ENCODE results near the gene MAML3.

The MAML3 gene

DNA sequence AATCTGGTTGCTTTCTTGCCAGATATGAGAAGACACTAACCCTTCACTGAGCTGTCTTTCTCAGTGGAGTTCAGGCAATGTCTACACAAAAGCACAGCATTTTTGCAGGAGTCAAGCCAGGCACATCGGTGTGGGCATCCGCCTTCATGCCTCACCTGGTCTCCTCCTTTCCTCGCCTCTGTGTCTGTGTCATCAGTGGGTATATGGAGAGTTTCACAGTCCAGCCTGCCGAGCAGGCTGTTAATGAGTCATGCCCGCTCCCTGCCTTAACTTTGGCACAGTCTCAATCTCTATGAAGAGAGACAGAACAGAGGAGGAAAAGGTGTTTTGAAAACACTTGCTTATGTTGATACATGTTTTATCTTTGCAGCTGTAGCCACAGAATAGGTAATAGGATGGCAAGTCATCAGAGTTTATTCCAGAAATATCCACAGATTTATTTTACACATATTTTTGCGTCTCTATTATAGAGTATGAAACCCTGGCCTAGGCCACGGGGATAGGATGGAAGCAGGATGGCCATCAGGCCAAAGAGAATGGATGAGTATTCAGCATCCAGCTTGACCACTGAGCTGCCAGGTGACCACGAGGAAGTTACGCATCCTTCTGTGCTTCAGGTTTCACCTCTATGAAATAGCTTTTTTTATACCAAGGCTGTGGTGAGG lies 32.8 kb upstream of the MAML3 start:
- TF ChIP-seq POLR2AphosphoS5 (IDR thresholded peaks at IDR 0.05; ENCODE audit: low read depth) (no peak), SPI1 (IDR thresholded peaks at IDR 0.05; ENCODE audit: borderline replicate concordance, low read depth) (no peak), CTCF (IDR thresholded peaks at IDR 0.05; ENCODE audit: insufficient read depth, low read length) (no peak), GABPA (IDR thresholded peaks at IDR 0.05; ENCODE audit: low read depth) (no peak)
- TF ChIP-seq, protein P1, sequence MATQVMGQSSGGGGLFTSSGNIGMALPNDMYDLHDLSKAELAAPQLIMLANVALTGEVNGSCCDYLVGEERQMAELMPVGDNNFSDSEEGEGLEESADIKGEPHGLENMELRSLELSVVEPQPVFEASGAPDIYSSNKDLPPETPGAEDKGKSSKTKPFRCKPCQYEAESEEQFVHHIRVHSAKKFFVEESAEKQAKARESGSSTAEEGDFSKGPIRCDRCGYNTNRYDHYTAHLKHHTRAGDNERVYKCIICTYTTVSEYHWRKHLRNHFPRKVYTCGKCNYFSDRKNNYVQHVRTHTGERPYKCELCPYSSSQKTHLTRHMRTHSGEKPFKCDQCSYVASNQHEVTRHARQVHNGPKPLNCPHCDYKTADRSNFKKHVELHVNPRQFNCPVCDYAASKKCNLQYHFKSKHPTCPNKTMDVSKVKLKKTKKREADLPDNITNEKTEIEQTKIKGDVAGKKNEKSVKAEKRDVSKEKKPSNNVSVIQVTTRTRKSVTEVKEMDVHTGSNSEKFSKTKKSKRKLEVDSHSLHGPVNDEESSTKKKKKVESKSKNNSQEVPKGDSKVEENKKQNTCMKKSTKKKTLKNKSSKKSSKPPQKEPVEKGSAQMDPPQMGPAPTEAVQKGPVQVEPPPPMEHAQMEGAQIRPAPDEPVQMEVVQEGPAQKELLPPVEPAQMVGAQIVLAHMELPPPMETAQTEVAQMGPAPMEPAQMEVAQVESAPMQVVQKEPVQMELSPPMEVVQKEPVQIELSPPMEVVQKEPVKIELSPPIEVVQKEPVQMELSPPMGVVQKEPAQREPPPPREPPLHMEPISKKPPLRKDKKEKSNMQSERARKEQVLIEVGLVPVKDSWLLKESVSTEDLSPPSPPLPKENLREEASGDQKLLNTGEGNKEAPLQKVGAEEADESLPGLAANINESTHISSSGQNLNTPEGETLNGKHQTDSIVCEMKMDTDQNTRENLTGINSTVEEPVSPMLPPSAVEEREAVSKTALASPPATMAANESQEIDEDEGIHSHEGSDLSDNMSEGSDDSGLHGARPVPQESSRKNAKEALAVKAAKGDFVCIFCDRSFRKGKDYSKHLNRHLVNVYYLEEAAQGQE (IDR thresholded peaks at IDR 0.05; ENCODE audit: insufficient replicate concordance, low read depth): no peak
- Histone ChIP-seq H3K4me3 (replicated peaks; ENCODE audit: insufficient read depth, low read length) (no peak overlapping the region), H3K27me3 (ENCODE audit: insufficient read depth, poor library complexity, severe bottlenecking) (no peaks in the 10 kb centered on the region), H3K27ac (replicated peaks) (no peak overlapping the region)
- DNase-seq (ENCODE audit: low read depth in 1 of 2, low spot score in 1 of 2): no peak

DNA sequence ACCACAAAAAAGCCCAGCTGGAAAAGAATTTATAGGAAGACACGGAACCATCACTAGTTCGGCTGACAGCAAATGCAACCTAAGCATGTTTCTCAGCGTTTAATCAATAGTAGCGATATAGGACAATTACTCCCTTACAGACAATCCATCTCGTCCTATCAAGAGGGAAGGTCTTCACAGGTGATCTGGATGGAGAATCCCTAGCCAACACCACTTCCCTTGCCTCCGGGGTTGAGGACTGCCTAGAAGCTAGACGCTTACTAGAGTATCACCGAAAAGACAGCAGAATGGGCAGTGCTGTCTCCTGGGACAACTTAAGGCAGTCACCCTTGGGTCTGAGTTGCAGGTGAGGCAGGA lies 32.1 kb upstream of the MAML3 start:
- no peak overlapping the region for H3K27ac ChIP-seq (replicated peaks)
- no peaks in the 10 kb centered on the region for H3K27me3 ChIP-seq (ENCODE audit: insufficient read depth, poor library complexity, severe bottlenecking)
- no peak for TF ChIP-seq SPI1 (IDR thresholded peaks at IDR 0.05; ENCODE audit: borderline replicate concordance, low read depth)
- no peak for TF ChIP-seq GABPA (IDR thresholded peaks at IDR 0.05; ENCODE audit: low read depth)
- TF ChIP-seq, protein P1 (IDR thresholded peaks at IDR 0.05; ENCODE audit: insufficient replicate concordance, low read depth): no peak
- no peak for TF ChIP-seq POLR2AphosphoS5 (IDR thresholded peaks at IDR 0.05; ENCODE audit: low read depth)
- no peak for TF ChIP-seq CTCF (IDR thresholded peaks at IDR 0.05; ENCODE audit: insufficient read depth, low read length)
- H3K4me3 ChIP-seq (replicated peaks; ENCODE audit: insufficient read depth, low read length): no peak overlapping the region
- no peak for DNase-seq (ENCODE audit: low read depth in 1 of 2, low spot score in 1 of 2)

- no peak overlapping the region for H3K27ac ChIP-seq (replicated peaks)
- no peaks in the 10 kb centered on the region for H3K27me3 ChIP-seq (ENCODE audit: insufficient read depth, poor library complexity, severe bottlenecking)
- TF ChIP-seq, protein P1 (IDR thresholded peaks at IDR 0.05; ENCODE audit: insufficient replicate concordance, low read depth): no peak
- TF ChIP-seq GABPA (IDR thresholded peaks at IDR 0.05; ENCODE audit: low read depth): no peak
- no peak for TF ChIP-seq POLR2AphosphoS5 (IDR thresholded peaks at IDR 0.05; ENCODE audit: low read depth)
- TF ChIP-seq CTCF (IDR thresholded peaks at IDR 0.05; ENCODE audit: insufficient read depth, low read length): no peak
- TF ChIP-seq SPI1 (IDR thresholded peaks at IDR 0.05; ENCODE audit: borderline replicate concordance, low read depth): no peak
- no peak overlapping the region for H3K4me3 ChIP-seq (replicated peaks; ENCODE audit: insufficient read depth, low read length)
- DNase-seq (ENCODE audit: low read depth in 1 of 2, low spot score in 1 of 2): no peak
Observed at GRCh38 chr4:140185412-140186081, 31.6 kb upstream of the MAML3 start.

All from HL-60 (cell line).